GM21526 (cell line): Measurements from ENCODE around the gene A3GALT2.

Experiments used
- ATAC-seq: cut with Tn5 transposase; IDR thresholded peaks from one replicate; pipeline ENCODE4 v1.9.1; 2021; ENCODE audit warnings: moderate library complexity; ENCODE audit not compliant: unreplicated experiment, low FRiP score

The A3GALT2 gene

GRCh38 chr1:33275195-33275594 lies 45.7 kb downstream of the A3GALT2 start:
- no peak for ATAC-seq

- ATAC-seq: no peak
Measured at GRCh38 chr1:33274446-33274845, 46.5 kb downstream of the A3GALT2 start.

GRCh38 chr1:33273961-33274371 lies 46.9 kb downstream of the A3GALT2 start:
- no peak for ATAC-seq

- no peak for ATAC-seq
Measured at GRCh38 chr1:33273406-33273805, 47.5 kb downstream of the A3GALT2 start.

- no peak for ATAC-seq
Measured at GRCh38 chr1:33272930-33273329, 48.0 kb downstream of the A3GALT2 start.

GRCh38 chr1:33272509-33272908 lies 48.4 kb downstream of the A3GALT2 start:
- ATAC-seq: no peak

- no peak for ATAC-seq
Measured at GRCh38 chr1:33271666-33272505, 49.0 kb downstream of the A3GALT2 start.

- ATAC-seq: no peak
Measured at GRCh38 chr1:33270808-33271465, 50.0 kb downstream of the A3GALT2 start.

GRCh38 chr1:33270379-33270778 lies 50.5 kb downstream of the A3GALT2 start:
- ATAC-seq: no peak

GRCh38 chr1:33269621-33270020 lies 51.3 kb downstream of the A3GALT2 start:
- no peak for ATAC-seq

GRCh38 chr1:33268927-33269610 lies 51.8 kb downstream of the A3GALT2 start:
- no peak for ATAC-seq

- ATAC-seq: no peak
Measured at GRCh38 chr1:33268457-33268856, 52.4 kb downstream of the A3GALT2 start.

- no peak for ATAC-seq
Measured at GRCh38 chr1:33267468-33268205, 53.3 kb downstream of the A3GALT2 start.

- ATAC-seq: no peak
Measured at GRCh38 chr1:33266766-33267165, 54.1 kb downstream of the A3GALT2 start.

GRCh38 chr1:33265780-33266605 lies 54.9 kb downstream of the A3GALT2 start:
- no peak for ATAC-seq

GRCh38 chr1:33263890-33264504 lies 56.9 kb downstream of the A3GALT2 start:
- ATAC-seq: no peak

GRCh38 chr1:33261344-33261743 lies 59.6 kb downstream of the A3GALT2 start:
- no peak for ATAC-seq

- ATAC-seq: no peak
Measured at GRCh38 chr1:33260439-33260838, 60.5 kb downstream of the A3GALT2 start.

GRCh38 chr1:33259879-33260278 lies 61.0 kb downstream of the A3GALT2 start:
- ATAC-seq: no peak
